ENCODE data around the gene CCDC116.
"Not testable (repeated sequence)": the region's sequence is repeated elsewhere in the genome, so short reads cannot be mapped to it uniquely, and the experiment has no call there.

The CCDC116 gene

GRCh38 chr22:21609556-21610157 lies 22.9 kb upstream of the CCDC116 start:
- not testable (repeated sequence) for DNase-seq (ENCODE audit: low read depth)

GRCh38 chr22:21611210-21611977 lies 21.2 kb upstream of the CCDC116 start:
- DNase-seq (ENCODE audit: low read depth) = no peak

GRCh38 chr22:21612858-21613257 lies 19.7 kb upstream of the CCDC116 start:
- no peak for DNase-seq (ENCODE audit: low read depth)

DNA sequence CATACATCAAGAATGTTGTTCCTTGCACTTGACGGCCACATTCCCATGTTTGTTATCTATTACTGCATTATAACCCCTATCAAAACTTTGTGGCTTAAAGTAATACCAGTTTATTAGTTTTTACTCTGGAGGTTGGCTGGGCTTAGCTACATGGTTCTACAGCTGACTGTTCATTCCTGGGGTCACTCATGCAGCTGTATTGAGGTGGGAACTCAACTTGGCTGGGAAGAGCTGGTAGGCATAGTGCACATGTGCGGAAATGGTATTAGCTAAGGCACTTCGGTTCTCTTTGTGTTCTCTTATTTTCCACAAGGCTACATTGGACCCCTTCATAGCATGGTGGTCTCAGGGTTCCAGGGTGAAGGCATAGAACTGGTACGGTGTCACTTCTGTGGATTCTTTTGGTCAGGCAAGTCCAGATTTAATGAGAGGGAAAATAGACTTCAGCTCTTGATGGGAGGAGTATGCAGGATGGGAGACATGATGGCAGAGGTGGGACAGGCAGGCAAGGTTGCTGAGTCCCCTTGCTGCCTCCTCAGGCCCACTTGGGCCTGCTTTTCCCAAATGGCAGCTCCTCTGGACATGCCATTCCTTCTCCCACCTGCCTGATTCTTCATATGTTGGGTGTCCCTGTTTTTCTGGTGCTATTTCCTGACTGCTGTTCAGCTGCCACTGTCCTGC lies 18.9 kb upstream of the CCDC116 start:
- DNase-seq (ENCODE audit: low read depth) = no peak

- no peak for DNase-seq (ENCODE audit: low read depth)
Measured at GRCh38 chr22:21615731-21616130, 16.8 kb upstream of the CCDC116 start.

DNA sequence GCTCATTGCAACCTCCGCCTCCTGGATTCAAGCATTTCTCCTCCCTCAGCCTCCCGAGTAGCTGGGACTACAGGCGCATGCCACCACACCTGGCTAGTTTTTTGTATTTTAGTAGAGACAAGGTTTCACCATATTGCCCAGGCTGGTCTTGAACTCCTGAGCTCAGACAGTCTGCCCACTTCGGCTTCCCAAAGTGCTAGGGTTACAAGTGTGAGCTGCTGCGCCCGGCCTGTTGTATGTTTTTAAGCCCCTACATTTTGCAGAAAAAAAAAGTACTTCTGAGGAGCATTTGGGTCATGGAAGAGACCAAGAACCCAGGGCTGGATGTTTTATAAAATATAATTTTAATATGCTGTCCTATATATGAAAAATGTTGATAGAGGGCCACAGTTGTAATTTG lies 15.2 kb upstream of the CCDC116 start:
- not testable (repeated sequence) for DNase-seq (ENCODE audit: low read depth)

DNA sequence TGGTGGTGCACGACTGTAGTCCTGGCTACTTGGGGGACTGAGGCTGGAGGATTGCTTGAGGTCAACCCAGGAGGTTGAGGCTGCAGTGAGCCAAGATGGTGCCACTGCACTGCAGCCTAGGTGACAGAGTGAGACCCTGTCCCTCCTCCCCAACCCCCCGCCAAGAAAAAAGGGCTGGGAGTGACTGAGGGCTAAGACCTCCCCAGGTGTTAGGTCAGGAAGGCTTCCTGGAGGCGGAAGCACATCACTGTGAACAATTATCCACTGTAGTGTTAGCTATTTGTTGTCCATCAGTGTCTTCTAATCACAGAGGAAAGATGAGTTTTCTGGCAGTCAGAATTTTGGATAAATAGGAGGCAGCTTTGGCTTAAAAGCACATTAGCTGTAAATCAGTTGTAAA lies 11.5 kb upstream of the CCDC116 start:
- DNase-seq (ENCODE audit: low read depth) = no peak

GRCh38 chr22:21622011-21622918 lies 10.3 kb upstream of the CCDC116 start:
- DNase-seq (ENCODE audit: low read depth) = no peak

DNA sequence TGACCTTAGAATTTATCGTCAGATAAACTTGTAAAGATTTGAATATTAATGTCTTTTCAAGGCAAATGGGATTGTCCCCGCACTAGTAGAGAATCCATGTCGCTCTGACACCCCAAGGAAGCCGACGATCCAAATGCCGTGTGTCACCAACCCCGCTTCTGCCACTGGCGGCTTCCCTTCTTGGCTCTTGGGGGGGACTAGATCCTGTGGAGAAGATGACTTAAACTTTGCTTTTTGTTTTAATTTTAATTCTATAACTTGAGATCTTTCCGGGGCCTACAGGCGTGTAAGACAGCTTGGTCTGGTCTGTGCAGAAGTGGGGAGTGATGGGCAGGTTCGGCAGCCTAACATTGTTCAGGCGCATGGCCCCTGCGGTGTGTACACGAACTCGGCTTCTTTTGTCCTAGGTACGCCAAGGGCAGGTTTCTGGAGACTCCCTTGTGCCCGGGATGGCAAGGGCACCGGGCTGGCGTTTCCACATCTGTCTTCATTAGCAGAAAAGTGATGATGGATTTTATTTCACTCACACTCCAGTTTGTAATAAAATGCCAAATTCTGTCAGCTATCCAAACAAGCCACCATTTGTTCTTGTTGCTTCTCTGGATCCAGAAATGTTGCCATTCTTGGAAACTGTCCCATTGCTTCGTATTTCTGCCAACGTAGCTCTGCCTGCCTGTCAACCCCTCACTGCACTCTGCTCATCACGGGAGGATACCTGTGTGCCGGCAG lies 9.5 kb upstream of the CCDC116 start:
- no peak for DNase-seq (ENCODE audit: low read depth)

DNA sequence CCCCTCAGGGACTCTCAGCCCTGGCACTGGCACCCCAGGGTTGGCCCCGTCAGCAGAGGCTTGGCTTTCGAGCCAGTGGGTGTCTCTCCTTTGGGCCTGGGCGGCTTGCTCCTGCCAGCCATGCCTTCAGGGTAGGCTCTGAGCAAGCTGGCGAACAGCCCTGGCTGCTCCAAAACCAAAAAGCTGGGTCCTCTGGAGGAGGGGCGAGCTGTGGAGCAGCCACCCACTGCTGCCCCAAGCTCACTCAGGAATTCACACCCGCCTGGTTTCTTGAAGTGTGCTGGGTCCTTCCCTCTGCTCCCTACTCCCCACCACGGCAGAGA lies 9.0 kb upstream of the CCDC116 start:
- no peak for DNase-seq (ENCODE audit: low read depth)

GRCh38 chr22:21624120-21624879 lies 8.3 kb upstream of the CCDC116 start:
- DNase-seq (ENCODE audit: low read depth) = no peak

GRCh38 chr22:21624880-21625791 lies 7.4 kb upstream of the CCDC116 start:
- DNase-seq (ENCODE audit: low read depth) = no peak

GRCh38 chr22:21626073-21626734 lies 6.4 kb upstream of the CCDC116 start:
- no peak for DNase-seq (ENCODE audit: low read depth)

DNA sequence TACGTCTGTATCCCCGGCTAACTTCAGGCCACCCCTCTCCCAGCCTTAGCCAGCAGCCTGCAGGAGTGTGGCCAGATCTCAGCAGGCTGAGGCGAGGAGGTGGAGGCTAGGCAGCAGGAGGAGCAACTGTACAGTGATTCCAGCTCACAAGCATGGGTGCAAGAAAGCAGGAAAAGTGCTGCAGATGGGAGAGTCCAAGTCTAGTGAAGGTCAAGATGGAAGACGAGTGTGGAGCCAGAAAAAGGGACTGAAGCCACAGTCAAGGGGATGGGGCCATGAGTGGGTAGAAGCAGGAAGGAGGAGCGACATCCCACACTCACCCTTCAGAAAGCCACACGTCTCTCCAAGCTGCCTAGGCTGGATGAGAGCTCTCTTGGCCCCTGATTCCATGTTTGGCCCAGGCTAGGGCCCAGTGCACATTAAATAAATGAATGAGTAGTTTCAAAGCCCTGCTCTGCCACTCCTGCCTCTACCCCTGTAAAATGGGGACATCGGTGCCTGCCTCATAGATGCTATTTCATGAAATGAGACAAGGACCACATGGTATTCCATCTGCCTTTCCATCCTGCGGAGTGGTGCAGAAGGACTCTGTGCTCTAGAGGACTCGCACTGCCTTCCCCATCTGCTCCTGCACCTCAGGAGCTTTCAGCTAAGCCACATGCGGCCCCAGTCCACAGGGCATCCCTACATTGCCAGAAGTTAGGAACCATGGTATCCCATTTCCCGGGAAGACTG lies 5.7 kb upstream of the CCDC116 start:
- no peak for DNase-seq (ENCODE audit: low read depth)

- DNase-seq (ENCODE audit: low read depth) = no peak
Measured at GRCh38 chr22:21628386-21629254, 3.9 kb upstream of the CCDC116 start.

DNA sequence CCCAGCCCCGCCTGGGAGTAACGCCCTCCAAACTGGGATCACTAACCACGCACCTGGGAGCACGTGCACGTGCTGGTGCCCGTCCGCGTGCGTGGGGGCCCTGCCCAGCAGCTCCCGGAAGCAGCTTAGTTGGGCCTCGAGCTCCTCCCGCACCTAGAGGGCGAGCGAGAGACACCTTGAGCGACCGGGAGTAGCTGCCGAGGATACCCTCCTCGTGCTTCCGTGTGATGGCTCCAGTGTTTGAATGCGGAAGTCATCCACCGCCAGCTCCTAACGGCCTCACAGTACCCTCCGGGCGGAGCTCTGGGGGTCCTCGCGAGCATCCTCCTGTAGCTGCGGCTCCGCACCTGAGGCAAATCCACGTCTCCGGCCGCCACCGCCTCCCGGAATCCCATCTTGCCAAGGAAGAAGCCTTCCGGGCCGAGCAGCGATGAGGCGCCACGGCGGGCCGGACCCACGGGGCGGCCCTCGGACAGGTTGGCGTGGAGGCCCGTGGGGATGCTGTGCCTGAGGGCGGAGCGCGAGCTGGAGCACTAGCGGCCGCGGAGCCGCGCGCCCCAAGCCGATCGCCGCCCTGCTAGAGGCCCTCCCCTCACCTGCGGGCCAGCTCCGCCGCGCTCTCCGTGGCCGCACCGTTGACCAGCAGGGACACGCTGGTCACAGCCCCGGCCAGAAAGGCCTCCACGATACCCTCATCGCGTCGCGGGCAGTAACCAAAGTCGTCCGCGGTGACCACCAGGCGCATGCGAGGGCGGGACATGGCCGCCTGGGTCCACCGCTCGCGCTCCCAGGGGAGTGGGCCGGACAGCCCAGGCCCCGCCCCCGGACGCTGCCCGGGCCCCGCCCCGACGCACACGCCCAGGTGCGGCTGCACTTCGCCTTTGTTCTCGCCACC lies 3.1 kb upstream of the CCDC116 start, which contains the start of gene YDJC:
Gene YDJC (minus strand): TSS at position 768 of the 895 bp plus-strand sequence. CDS start 8 bp downstream, at position 760.
- DNase-seq (ENCODE audit: low read depth) = peak; percentile 90

Data from EH (cell line).